ENCODE results near the gene ZNF235.
A peak's percentile ranks its signal among the peaks of the same experiment; 100 is the strongest.
"Not testable (repeated sequence)": the region's sequence is repeated elsewhere in the genome, so short reads cannot be mapped to it uniquely, and the experiment has no call there.

The ZNF235 gene

GRCh38 chr19:44304659-44305193 lies at the start of gene ZNF235:
ZNF235 (minus strand) TSS chr19:44305025; CDS start chr19:44303404, 1,621 bp downstream.
- peak; percentile 79 for DNase-seq

GRCh38 chr19:44346556-44346955 lies 41.7 kb upstream of the ZNF235 start:
- DNase-seq: no peak

- no peak for DNase-seq
These were observed 41.1 kb upstream of the ZNF235 start for GRCh38 chr19:44345959-44346358.

- no peak for DNase-seq
These were observed 39.4 kb upstream of the ZNF235 start for GRCh38 chr19:44344255-44344654.

GRCh38 chr19:44341794-44342193 lies 37.0 kb upstream of the ZNF235 start:
- DNase-seq: no peak

- not testable (repeated sequence) for DNase-seq
These were observed 29.8 kb upstream of the ZNF235 start for GRCh38 chr19:44334639-44335038.

GRCh38 chr19:44332145-44332544 lies 27.3 kb upstream of the ZNF235 start:
- no peak for DNase-seq

- DNase-seq: no peak
These were observed 11.1 kb upstream of the ZNF235 start for GRCh38 chr19:44315883-44316282.

- DNase-seq: no peak
These were observed 8.4 kb upstream of the ZNF235 start for GRCh38 chr19:44313231-44313630.

GRCh38 chr19:44308011-44308410 lies 3.2 kb upstream of the ZNF235 start:
- no peak for DNase-seq

- DNase-seq: no peak
These were observed 1.5 kb upstream of the ZNF235 start for GRCh38 chr19:44306283-44306682.

GRCh38 chr19:44305457-44305856 lies 632 bp upstream of the ZNF235 start:
- no peak for DNase-seq

GRCh38 chr19:44303976-44304568 lies 753 bp downstream of the ZNF235 start:
- no peak for DNase-seq

GRCh38 chr19:44303320-44303719 lies 1.5 kb downstream of the ZNF235 start:
- DNase-seq: no peak

GRCh38 chr19:44284968-44285367 lies 19.9 kb downstream of the ZNF235 start:
- DNase-seq: no peak

GRCh38 chr19:44282846-44283245 lies 22.0 kb downstream of the ZNF235 start:
- no peak for DNase-seq

GRCh38 chr19:44280916-44281315 lies 23.9 kb downstream of the ZNF235 start:
- no peak for DNase-seq

- no peak for DNase-seq
These were observed 26.6 kb downstream of the ZNF235 start for GRCh38 chr19:44278181-44278690.

GRCh38 chr19:44277331-44277730 lies 27.5 kb downstream of the ZNF235 start:
- DNase-seq: no peak

- DNase-seq: no peak
These were observed 44.0 kb downstream of the ZNF235 start for GRCh38 chr19:44260695-44261446.

- no peak for DNase-seq
These were observed 44.5 kb downstream of the ZNF235 start for GRCh38 chr19:44260343-44260681.

GRCh38 chr19:44258835-44259413 lies 45.9 kb downstream of the ZNF235 start:
- DNase-seq: no peak

GRCh38 chr19:44258136-44258535 lies 46.7 kb downstream of the ZNF235 start:
- DNase-seq: no peak

Measured in CD4-positive, alpha-beta T cell treated with Interferon gamma for 1 hour (primary cell).